Glutamatergic neuron (in vitro differentiated cells): ENCODE results near the gene MTARC1. TPM values are rescaled to one million over a fixed set of nuclear protein-coding genes. Genes with fewer than 3 reads are reported as not detected.

Experiments used
- DNase-seq: peaks from one replicate; pipeline ENCODE4 v3.0.0; 2022
- H3K27ac Mint-ChIP-seq: one replicate; pipeline ENCODE4 v1.8.0; 2020; ENCODE audit warnings: mild to moderate bottlenecking, mixed read lengths, inconsistent platforms; ENCODE audit not compliant: unreplicated experiment
- H3K27me3 Mint-ChIP-seq: one replicate; pipeline ENCODE4 v1.8.0; 2020; ENCODE audit warnings: mild to moderate bottlenecking, moderate library complexity, mixed read lengths, inconsistent platforms; ENCODE audit not compliant: unreplicated experiment
- H3K36me3 Mint-ChIP-seq: one replicate; pipeline ENCODE4 v1.8.0; 2020; ENCODE audit warnings: mild to moderate bottlenecking, mixed read lengths, inconsistent platforms; ENCODE audit not compliant: unreplicated experiment
- H3K4me1 Mint-ChIP-seq: one replicate; pipeline ENCODE4 v1.8.0; 2020; ENCODE audit warnings: mild to moderate bottlenecking, low read depth, mixed read lengths, inconsistent platforms; ENCODE audit not compliant: unreplicated experiment
- H3K4me3 Mint-ChIP-seq: one replicate; pipeline ENCODE4 v1.8.0; 2020; ENCODE audit warnings: mild to moderate bottlenecking, mixed read lengths, inconsistent platforms; ENCODE audit not compliant: unreplicated experiment
- H3K9me3 Mint-ChIP-seq: one replicate; pipeline ENCODE4 v1.8.0; 2020; ENCODE audit warnings: mild to moderate bottlenecking, moderate library complexity, mixed read lengths, inconsistent platforms; ENCODE audit not compliant: unreplicated experiment
- total RNA-seq: library from RNA; stranded (reverse); fragmentation: NEBNext Ultra II Directional; extraction: Animal tissue kit (Norgen Biotek cat#: 25700); gene quantifications from one replicate; pipeline ENCODE4 v1.2.1, GENCODE V29; 2021; ENCODE audit not compliant: unreplicated experiment
- TF ChIP-seq, protein P1 (sequence below): fragments of 200-600 bp; sonication (generic); IDR thresholded peaks from one replicate; pipeline ENCODE4 v1.5.0; 2021; ENCODE audit not compliant: partially characterized antibody, unreplicated experiment

MTARC1 gene
- total RNA-seq, 1 donor from 2014 or later = 22.0 TPM

DNA sequence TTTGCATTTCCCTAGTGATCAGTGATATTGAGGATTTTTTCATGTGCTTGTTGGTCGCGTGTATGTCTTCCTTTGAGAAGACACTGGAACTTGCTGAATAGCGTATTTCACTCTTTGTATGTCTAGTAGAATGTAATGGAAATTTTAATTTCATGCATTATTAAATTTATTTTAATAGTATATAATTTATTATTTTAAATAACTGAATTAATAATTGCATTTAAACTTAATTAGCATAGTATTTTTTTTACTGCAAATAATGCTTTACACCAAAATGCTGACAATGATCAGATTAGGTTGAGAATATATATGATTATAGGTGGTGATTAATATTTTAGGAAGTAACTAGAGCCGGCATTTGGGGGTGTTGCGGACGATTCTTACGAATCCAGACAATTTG, 10.5 kb upstream of the MTARC1 start:
- no peaks in the 10 kb centered on the region for H3K9me3 Mint-ChIP-seq
- H3K27me3 Mint-ChIP-seq = peaks cover 3% of the 10 kb centered on the region
- no peak overlapping the region for H3K27ac Mint-ChIP-seq
- H3K36me3 Mint-ChIP-seq = no peaks in the 10 kb centered on the region
- H3K4me3 Mint-ChIP-seq = no peak overlapping the region
- no peak for DNase-seq
- TF ChIP-seq, protein P1, sequence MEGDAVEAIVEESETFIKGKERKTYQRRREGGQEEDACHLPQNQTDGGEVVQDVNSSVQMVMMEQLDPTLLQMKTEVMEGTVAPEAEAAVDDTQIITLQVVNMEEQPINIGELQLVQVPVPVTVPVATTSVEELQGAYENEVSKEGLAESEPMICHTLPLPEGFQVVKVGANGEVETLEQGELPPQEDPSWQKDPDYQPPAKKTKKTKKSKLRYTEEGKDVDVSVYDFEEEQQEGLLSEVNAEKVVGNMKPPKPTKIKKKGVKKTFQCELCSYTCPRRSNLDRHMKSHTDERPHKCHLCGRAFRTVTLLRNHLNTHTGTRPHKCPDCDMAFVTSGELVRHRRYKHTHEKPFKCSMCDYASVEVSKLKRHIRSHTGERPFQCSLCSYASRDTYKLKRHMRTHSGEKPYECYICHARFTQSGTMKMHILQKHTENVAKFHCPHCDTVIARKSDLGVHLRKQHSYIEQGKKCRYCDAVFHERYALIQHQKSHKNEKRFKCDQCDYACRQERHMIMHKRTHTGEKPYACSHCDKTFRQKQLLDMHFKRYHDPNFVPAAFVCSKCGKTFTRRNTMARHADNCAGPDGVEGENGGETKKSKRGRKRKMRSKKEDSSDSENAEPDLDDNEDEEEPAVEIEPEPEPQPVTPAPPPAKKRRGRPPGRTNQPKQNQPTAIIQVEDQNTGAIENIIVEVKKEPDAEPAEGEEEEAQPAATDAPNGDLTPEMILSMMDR = no peak
- H3K4me1 Mint-ChIP-seq = peaks cover 2% of the 10 kb centered on the region

DNA sequence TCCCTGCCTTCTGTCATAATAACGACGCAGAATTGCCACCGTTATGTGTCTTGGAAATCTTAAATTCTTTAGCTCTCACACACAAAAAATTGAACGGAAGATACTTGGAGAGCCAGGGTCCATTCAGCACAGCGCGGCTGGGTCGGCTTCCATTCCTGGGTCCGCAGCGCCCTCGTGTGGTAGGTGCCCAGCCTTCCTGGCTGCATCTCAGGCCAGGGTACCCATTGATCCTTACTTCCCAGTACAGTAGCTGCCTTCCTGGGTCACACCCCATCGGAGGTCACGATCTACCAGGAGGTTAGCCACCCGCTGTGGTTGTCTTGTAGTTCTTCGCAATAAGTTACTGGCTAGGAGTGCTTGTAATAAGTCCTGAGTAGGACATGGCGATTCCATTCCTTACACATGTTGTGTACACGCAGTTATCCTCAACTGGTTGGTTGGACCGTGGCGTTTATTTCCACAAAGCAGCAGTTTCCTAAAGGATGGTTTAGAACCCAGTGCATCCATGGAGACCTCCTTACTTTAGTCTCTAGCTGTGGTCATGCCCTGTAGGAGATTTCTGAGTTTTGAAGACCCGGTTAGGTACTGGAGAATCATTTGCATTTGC, 9.9 kb upstream of the MTARC1 start:
- Mint-ChIP-seq H3K27me3 (peaks cover 3% of the 10 kb centered on the region), H3K4me3 (no peak overlapping the region), H3K4me1 (peaks cover 2% of the 10 kb centered on the region), H3K9me3 (no peaks in the 10 kb centered on the region), H3K36me3 (no peaks in the 10 kb centered on the region), H3K27ac (no peak overlapping the region)
- peak; percentile 95 for DNase-seq
- TF ChIP-seq, protein P1 = peak; percentile 87

DNA sequence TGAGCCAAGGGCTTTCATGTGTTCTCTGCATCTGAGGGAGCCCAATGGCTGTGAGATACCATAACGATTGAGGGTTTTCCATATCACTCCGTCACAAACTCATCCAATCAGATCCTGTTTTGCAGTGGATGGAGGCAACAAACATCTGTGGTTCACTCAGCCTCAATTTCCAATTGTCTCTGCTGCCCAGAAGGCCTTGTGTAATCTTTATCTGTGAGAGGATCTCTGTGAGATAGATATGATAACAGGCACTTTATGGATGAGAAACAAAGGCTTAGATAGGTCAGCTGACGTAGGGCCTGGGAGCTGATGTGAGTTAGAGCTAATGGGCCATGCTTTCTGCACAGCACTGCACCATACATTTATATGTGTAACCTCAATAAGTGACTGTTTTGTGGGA, 3.3 kb upstream of the MTARC1 start:
- TF ChIP-seq, protein P1 = no peak
- no peaks in the 10 kb centered on the region for H3K36me3 Mint-ChIP-seq
- peaks cover 13% of the 10 kb centered on the region for H3K4me1 Mint-ChIP-seq
- no peak overlapping the region for H3K27ac Mint-ChIP-seq
- peaks cover 3% of the 10 kb centered on the region for H3K27me3 Mint-ChIP-seq
- no peak for DNase-seq
- H3K4me3 Mint-ChIP-seq = no peak overlapping the region
- peaks cover 5% of the 10 kb centered on the region for H3K9me3 Mint-ChIP-seq

DNA sequence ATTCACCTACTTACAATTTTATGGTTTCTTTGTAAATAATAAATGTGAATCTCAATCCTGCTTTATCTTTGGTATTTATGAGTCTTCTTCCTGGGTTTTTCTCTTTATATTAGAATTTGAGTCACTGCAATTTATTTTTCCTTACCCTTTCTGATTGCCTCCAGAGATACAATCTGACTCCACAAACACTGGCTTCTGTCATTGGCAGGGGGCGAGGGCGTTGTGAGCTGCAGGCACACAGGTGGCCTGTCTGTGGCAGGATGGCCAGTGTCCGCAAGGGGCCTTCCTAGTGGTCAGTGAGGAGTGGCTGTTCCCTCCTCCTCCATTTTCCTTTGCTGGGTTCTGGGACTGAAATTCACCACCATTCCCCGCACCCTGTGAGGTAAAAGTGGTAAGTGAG, 2.0 kb upstream of the MTARC1 start:
- H3K4me1 Mint-ChIP-seq = peaks cover 13% of the 10 kb centered on the region
- H3K27me3 Mint-ChIP-seq = peaks cover 1% of the 10 kb centered on the region
- TF ChIP-seq, protein P1 = no peak
- no peak for DNase-seq
- no peaks in the 10 kb centered on the region for H3K36me3 Mint-ChIP-seq
- H3K4me3 Mint-ChIP-seq = peak overlapping the region; percentile 58
- no peak overlapping the region for H3K27ac Mint-ChIP-seq
- peaks cover 5% of the 10 kb centered on the region for H3K9me3 Mint-ChIP-seq

DNA sequence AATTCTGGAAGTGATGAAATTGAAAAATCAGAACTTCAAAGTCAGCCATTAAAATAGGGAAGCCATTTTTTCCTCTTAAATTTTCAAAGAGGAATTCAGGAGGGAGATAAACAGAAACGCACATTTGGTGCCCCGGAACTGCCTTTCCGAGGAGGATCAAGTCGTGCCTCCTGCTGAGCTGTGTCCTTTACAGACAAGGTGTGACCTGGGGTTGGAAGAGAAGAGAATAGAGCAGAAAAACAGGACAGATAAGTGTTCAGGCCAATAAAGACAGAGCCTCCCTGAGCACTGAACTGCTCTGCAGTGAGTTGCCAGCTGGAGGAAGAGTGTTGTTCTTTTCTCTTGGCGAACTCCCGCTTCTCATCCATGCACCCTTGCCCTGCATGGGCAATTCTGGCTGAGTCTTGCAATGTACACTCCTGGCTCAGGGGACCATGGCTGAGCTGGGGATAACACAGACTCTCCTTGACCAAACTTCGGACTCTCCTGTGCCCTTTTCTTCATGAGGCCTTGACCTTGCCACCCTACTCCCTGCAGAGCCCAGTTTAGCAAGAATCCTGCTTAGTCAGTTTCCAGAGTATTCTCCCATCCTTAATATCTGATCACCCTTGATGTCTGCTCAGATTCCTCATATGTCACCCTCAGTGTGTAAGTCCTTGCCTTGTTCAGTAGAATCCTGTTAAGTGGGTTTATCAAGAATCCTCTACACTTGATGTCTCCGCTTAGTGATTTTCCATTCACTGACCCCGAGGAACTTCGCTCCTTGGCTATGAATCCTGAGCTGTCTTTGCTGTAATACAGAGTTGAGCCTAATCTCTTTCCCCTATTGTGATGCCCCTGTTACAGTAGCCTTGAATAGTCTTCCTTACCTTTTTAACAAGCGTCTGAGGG, 1.3 kb upstream of the MTARC1 start:
- H3K36me3 Mint-ChIP-seq = no peaks in the 10 kb centered on the region
- TF ChIP-seq, protein P1 = no peak
- no peak for DNase-seq
- H3K27ac Mint-ChIP-seq = peak overlapping the region; percentile 89
- peaks cover 13% of the 10 kb centered on the region for H3K4me1 Mint-ChIP-seq
- peaks cover 1% of the 10 kb centered on the region for H3K27me3 Mint-ChIP-seq
- H3K9me3 Mint-ChIP-seq = peaks cover 5% of the 10 kb centered on the region
- H3K4me3 Mint-ChIP-seq = peak overlapping the region; percentile 78
